Neural progenitor cell (in vitro differentiated cells): ENCODE measurements around the gene NR3C2. TPM values are rescaled to one million over a fixed set of nuclear protein-coding genes. Genes with fewer than 3 reads are reported as not detected.
A peak's percentile ranks its signal among the peaks of the same experiment; 100 is the strongest.

Experiments used
- DNase-seq: peaks from one replicate; pipeline ENCODE4 v3.0.0-alpha.2; 2016; ENCODE audit warnings: low spot score
- H2AFZ ChIP-seq: fragments of 200-600 bp; sonication (generic); replicated peaks from 2 replicates; pipeline ENCODE4 v1.6.1; 2016; ENCODE audit warnings: antibody characterized with exemption
- H3F3A ChIP-seq: fragments of 200-600 bp; sonication (generic); 2 replicates; pipeline ENCODE4 v1.6.1; 2016; ENCODE audit warnings: antibody characterized with exemption, low read depth
- H3K27ac ChIP-seq: fragments of 200-600 bp; sonication (generic); 2 replicates; pipeline ENCODE4 v1.5.1; 2016; ENCODE audit warnings: mild to moderate bottlenecking
- H3K27me3 ChIP-seq: fragments of 200-600 bp; sonication (generic); 2 replicates; pipeline ENCODE4 v1.6.1; 2016; ENCODE audit warnings: mild to moderate bottlenecking, moderate library complexity
- H3K36me3 ChIP-seq: fragments of 200-600 bp; sonication (generic); 2 replicates; pipeline ENCODE4 v1.5.1; 2016
- H3K4me1 ChIP-seq: fragments of 200-600 bp; sonication (generic); 2 replicates; pipeline ENCODE4 v1.6.1; 2016; ENCODE audit warnings: mixed run types
- H3K4me2 ChIP-seq: fragments of 200-600 bp; sonication (generic); 2 replicates; pipeline ENCODE4 v1.6.1; 2016
- H3K4me3 ChIP-seq: fragments of 200-600 bp; sonication (generic); 2 replicates; pipeline ENCODE4 v1.5.1; 2016
- H3K79me2 ChIP-seq: fragments of 200-600 bp; sonication (generic); 2 replicates; pipeline ENCODE4 v1.6.1; 2016; ENCODE audit warnings: low read depth
- H3K9ac ChIP-seq: fragments of 200-600 bp; sonication (generic); 2 replicates; pipeline ENCODE4 v1.6.1; 2016
- H3K9me3 ChIP-seq: fragments of 200-600 bp; sonication (generic); 2 replicates; pipeline ENCODE4 v1.5.1; 2016; ENCODE audit warnings: low read depth
- H4K20me1 ChIP-seq: fragments of 200-600 bp; sonication (generic); 2 replicates; pipeline ENCODE4 v1.6.1; 2016; ENCODE audit warnings: low read depth
- H3K27ac Mint-ChIP-seq: 3 replicates; pipeline ENCODE4 v1.8.0; 2021; ENCODE audit warnings: mixed read lengths
- H3K27me3 Mint-ChIP-seq: 2 replicates; pipeline ENCODE4 v1.8.0; 2022; ENCODE audit warnings: low read depth, mild to moderate bottlenecking, inconsistent platforms, moderate library complexity, mixed read lengths; ENCODE audit not compliant: insufficient read depth
- H3K36me3 Mint-ChIP-seq: 3 replicates; pipeline ENCODE4 v1.8.0; 2021; ENCODE audit warnings: mixed read lengths
- H3K4me1 Mint-ChIP-seq: 3 replicates; pipeline ENCODE4 v1.8.0; 2021; ENCODE audit warnings: mixed read lengths
- H3K4me3 Mint-ChIP-seq: 3 replicates; pipeline ENCODE4 v1.8.0; 2021; ENCODE audit warnings: mild to moderate bottlenecking, moderate library complexity, mixed read lengths
- H3K9me3 Mint-ChIP-seq: 3 replicates; pipeline ENCODE4 v1.8.0; 2020; ENCODE audit warnings: mixed read lengths
- EZH2 ChIP-seq: fragments of 200-600 bp; sonication (generic); IDR thresholded peaks from 2 replicates; pipeline ENCODE4 v1.6.1; 2017; ENCODE audit warnings: antibody characterized with exemption, mild to moderate bottlenecking, moderate library complexity
- EZH2phosphoT487 ChIP-seq: fragments of 200-600 bp; sonication (generic); IDR thresholded peaks from 2 replicates; pipeline ENCODE4 v1.6.1; 2017; ENCODE audit warnings: antibody characterized with exemption
- total RNA-seq: library from RNA; depleted of rRNA; stranded (reverse); fragments of >200 nt; gene quantifications from 2 replicates; pipeline ENCODE4 v1.2.3, GENCODE V29; 2015; ENCODE audit warnings: low replicate concordance
- TF ChIP-seq, protein P1 (sequence below): fragments of 200-600 bp; sonication (generic); IDR thresholded peaks from 2 replicates; pipeline ENCODE4 v1.5.1; 2017; ENCODE audit warnings: antibody characterized with exemption, mild to moderate bottlenecking

The NR3C2 gene
- total RNA-seq, 1 donor from 2014 or later: 0.73 TPM

DNA sequence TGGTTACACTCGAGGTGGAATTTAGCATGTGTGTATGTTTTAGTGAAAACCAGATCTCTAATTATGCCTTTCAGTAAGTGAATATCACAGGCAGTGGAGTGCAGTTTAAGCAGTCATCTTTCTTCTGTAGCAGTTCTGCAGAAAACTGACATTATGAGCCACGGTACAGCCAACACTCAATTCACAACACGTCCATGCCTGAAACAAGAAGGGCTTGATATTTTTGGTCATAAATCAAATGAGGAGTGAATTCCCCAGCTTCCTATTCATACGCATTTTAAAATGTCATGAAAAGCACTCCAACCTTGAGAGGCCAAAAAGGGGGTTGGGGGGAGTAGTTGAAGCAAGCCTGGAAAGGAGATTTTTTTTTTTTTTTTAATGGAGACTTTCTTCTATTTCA, 393.6 kb downstream of the NR3C2 start:
- H2AFZ ChIP-seq: no peak overlapping the region
- Mint-ChIP-seq H3K36me3 (peaks cover 5% of the 10 kb centered on the region), H3K4me3 (no peak overlapping the region), H3K27ac (no peak overlapping the region), H3K9me3 (no peaks in the 10 kb centered on the region), H3K27me3 (peaks cover 3% of the 10 kb centered on the region), H3K4me1 (peaks cover 5% of the 10 kb centered on the region)
- no peak for DNase-seq
- H3K79me2 ChIP-seq: no peaks in the 10 kb centered on the region
- H3K9me3 ChIP-seq: no peaks in the 10 kb centered on the region
- H4K20me1 ChIP-seq: no peaks in the 10 kb centered on the region
- H3K4me3 ChIP-seq: no peak overlapping the region
- no peaks in the 10 kb centered on the region for H3K36me3 ChIP-seq
- H3K27ac ChIP-seq: no peak overlapping the region
- H3F3A ChIP-seq: no peaks in the 10 kb centered on the region
- no peak overlapping the region for H3K4me2 ChIP-seq
- H3K4me1 ChIP-seq: peaks cover 6% of the 10 kb centered on the region
- no peak overlapping the region for H3K9ac ChIP-seq
- TF ChIP-seq EZH2 (no peak), EZH2phosphoT487 (no peak)
- TF ChIP-seq, protein P1, sequence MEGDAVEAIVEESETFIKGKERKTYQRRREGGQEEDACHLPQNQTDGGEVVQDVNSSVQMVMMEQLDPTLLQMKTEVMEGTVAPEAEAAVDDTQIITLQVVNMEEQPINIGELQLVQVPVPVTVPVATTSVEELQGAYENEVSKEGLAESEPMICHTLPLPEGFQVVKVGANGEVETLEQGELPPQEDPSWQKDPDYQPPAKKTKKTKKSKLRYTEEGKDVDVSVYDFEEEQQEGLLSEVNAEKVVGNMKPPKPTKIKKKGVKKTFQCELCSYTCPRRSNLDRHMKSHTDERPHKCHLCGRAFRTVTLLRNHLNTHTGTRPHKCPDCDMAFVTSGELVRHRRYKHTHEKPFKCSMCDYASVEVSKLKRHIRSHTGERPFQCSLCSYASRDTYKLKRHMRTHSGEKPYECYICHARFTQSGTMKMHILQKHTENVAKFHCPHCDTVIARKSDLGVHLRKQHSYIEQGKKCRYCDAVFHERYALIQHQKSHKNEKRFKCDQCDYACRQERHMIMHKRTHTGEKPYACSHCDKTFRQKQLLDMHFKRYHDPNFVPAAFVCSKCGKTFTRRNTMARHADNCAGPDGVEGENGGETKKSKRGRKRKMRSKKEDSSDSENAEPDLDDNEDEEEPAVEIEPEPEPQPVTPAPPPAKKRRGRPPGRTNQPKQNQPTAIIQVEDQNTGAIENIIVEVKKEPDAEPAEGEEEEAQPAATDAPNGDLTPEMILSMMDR: no peak
- H3K27me3 ChIP-seq: no peaks in the 10 kb centered on the region

DNA sequence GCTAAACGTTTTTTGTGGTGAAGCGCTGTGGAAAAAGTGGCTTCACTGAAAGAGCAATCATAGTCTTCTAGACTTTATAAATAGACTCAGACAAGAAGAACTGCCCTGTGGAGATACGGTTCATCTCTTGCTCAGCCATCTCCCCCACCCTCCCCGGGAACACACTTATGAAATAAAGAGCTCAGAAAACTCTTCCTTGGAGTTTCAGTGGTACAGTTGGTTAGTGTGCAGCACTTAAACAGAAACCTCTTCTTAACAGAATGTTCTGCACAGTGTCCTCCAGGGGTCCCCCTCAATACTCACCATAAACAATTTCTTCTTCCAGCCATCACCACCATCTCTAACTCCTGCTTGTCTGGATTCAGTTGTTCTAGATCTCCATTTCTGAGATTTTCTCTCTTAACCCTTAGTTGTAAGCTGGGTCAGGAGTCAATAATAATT, 397.3 kb downstream of the NR3C2 start:
- Mint-ChIP-seq H3K27me3 (peaks cover 3% of the 10 kb centered on the region), H3K36me3 (peaks cover 5% of the 10 kb centered on the region), H3K4me1 (peaks cover 2% of the 10 kb centered on the region), H3K27ac (no peak overlapping the region), H3K9me3 (no peaks in the 10 kb centered on the region), H3K4me3 (no peak overlapping the region)
- Histone ChIP-seq H3K9ac (no peak overlapping the region), H3K4me3 (no peak overlapping the region), H3F3A (no peaks in the 10 kb centered on the region), H3K27ac (no peak overlapping the region), H2AFZ (no peak overlapping the region), H3K4me2 (no peak overlapping the region), H3K4me1 (no peaks in the 10 kb centered on the region), H3K36me3 (no peaks in the 10 kb centered on the region), H4K20me1 (no peaks in the 10 kb centered on the region), H3K27me3 (no peaks in the 10 kb centered on the region), H3K79me2 (no peaks in the 10 kb centered on the region), H3K9me3 (no peaks in the 10 kb centered on the region)
- no peak for DNase-seq
- no peak for TF ChIP-seq EZH2
- TF ChIP-seq, protein P1: peak; percentile 10

DNA sequence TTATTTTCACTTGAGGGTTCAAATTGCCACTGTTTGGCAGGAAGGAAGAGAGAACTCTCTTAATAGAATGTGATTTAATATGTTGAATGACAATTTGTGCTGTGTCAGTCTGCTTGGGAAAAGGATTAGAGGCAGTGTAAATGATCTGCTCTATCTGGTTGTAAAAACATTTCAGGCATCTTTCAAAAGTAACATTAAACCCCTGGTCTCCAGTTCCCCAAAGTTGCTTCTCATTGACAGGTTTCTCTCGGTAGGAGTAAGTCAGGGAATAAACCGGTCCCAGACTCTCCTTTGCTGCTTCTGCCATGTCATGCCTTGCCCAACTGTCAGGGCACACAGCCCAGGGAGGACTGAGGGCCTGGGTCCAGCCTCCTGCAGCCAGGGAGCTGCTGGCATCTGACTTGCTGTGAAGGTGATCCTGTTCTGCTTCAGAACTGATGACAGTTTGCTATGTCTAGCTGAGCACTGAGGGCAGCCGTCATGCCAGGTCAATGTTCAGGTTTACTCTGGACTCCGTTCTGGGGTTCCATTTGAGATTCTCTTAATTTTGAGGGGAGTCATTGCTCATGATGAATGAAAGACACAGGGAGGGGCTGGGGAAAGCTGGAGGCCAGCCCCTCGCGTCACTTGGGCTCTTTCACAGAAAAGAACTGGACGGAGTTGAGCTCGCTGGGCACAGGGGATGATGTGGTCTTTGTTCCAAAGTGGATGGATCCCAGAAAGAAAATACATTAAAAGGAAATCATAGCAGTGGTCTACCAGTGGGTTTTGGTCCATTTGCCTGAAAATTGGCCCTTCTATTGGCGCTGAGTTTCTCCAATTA, 397.9 kb downstream of the NR3C2 start:
- Histone ChIP-seq H3K4me1 (no peaks in the 10 kb centered on the region), H3K36me3 (no peaks in the 10 kb centered on the region), H3F3A (no peaks in the 10 kb centered on the region), H2AFZ (no peak overlapping the region), H3K4me3 (no peak overlapping the region), H4K20me1 (no peaks in the 10 kb centered on the region), H3K9ac (no peak overlapping the region), H3K27ac (no peak overlapping the region), H3K4me2 (no peak overlapping the region), H3K79me2 (no peaks in the 10 kb centered on the region), H3K9me3 (no peaks in the 10 kb centered on the region), H3K27me3 (no peaks in the 10 kb centered on the region)
- no peak overlapping the region for H3K27ac Mint-ChIP-seq
- peaks cover 5% of the 10 kb centered on the region for H3K36me3 Mint-ChIP-seq
- no peak overlapping the region for H3K4me3 Mint-ChIP-seq
- H3K4me1 Mint-ChIP-seq: peaks cover 2% of the 10 kb centered on the region
- no peaks in the 10 kb centered on the region for H3K9me3 Mint-ChIP-seq
- no peak for TF ChIP-seq EZH2
- no peak for TF ChIP-seq EZH2phosphoT487
- TF ChIP-seq, protein P1: no peak
- H3K27me3 Mint-ChIP-seq: peaks cover 3% of the 10 kb centered on the region
- no peak for DNase-seq
